ENCODE results near the gene POLR3E. TPM values are rescaled to one million over a fixed set of nuclear protein-coding genes. Genes with fewer than 3 reads are reported as not detected.

Gene POLR3E
- total RNA-seq, 1 experiment from 2014 or later: 65.0 TPM

DNA sequence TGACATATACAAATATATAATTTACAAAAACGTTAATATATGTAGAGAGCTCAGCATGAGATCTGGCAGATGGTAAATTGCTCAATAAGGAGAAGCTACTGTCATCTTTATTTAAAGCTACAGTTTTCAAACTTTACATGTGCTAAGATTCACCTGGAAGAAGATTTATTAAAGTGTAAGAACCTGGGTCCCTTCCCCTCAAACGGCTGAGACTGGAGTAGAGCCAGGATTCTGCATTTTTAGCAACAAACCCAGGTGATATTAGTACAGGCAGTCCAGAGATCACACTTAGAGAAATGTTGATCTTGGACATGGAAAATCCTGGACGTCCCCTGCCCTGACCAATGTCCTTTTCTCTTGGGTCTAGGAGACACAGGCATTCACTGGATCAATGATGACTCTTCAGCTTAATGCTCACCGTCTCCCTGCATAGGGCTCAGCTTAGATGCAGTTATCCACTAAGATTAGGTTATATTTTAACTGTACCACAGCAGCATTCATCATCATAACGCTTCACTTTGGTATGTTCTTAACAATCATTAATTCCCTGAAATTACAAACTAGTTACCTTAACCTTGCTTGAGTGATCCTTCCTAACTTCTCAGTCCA, 56.8 kb downstream of the POLR3E start:
- Histone ChIP-seq H3K4me1 (ENCODE audit: control insufficient read depth in 1 of 2, insufficient read depth in 2 of 2, low read length in 2 of 2) (peaks cover 26 to 33% of the 10 kb centered on the region in 2 experiments), H3K4me3 (replicated peaks in 1 of 2; ENCODE audit: low read depth in 1 of 2, low read length in 2 of 2) (peak overlapping the region in 1 of 2 experiments; percentile 8; a peak in 1 of 4 replicates), H3K9ac (ENCODE audit: low read length) (peak overlapping the region; percentile 2), H3K9me2 (ENCODE audit: insufficient read depth) (no peaks in the 10 kb centered on the region), H2AFZ (ENCODE audit: low read depth, low read length, poor library complexity, severe bottlenecking) (no peak overlapping the region), H3K4me2 (ENCODE audit: low read length) (peak overlapping the region; percentile 57), H3K79me2 (ENCODE audit: insufficient read depth, low read length) (peaks cover 78% of the 10 kb centered on the region), H3K9me3 (ENCODE audit: control insufficient read depth in 1 of 2, insufficient read depth in 1 of 2, low read depth in 1 of 2, low read length in 2 of 2) (no peaks in the 10 kb centered on the region), H3K36me3 (ENCODE audit: control insufficient read depth in 1 of 2, insufficient read depth in 2 of 2, low read length in 2 of 2) (peaks cover 5 to 7% of the 10 kb centered on the region in 2 experiments; a peak in 2 of 4 replicates), H4K20me1 (ENCODE audit: insufficient read depth) (peaks cover 12% of the 10 kb centered on the region; the same call in 1 of the 2 replicates), H3K27me3 (ENCODE audit: insufficient read depth, low read length) (no peaks in the 10 kb centered on the region), H3K27ac (ENCODE audit: low read depth, low read length) (peak overlapping the region; percentile 54; the same call in 1 of the 2 replicates)
- CTCF ChIA-PET: no interaction called here
- intact Hi-C loops (cut with micrococcal nuclease): no loop called here
- no peak for DNase-seq (ENCODE audit: low read depth, low spot score)
- POLR2A ChIA-PET: no interaction called here
- ATAC-seq: peak; percentile 35
- RAD21 ChIA-PET (ENCODE audit: low non-redundant PET in 1 of 2, low total read pairs in 2 of 2, uncharacterized antibody in 2 of 2, unreplicated experiment in 2 of 2): interaction anchor here in 1 of 2 experiments (0.8 kb wide), 1 partner anchor 16 kb away, joined by 3 read pairs; no protein-coding TSS in a partner anchor
- TF ChIP-seq, protein P1, sequence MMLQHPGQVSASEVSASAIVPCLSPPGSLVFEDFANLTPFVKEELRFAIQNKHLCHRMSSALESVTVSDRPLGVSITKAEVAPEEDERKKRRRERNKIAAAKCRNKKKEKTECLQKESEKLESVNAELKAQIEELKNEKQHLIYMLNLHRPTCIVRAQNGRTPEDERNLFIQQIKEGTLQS (IDR thresholded peaks at IDR 0.05): no peak
- TF ChIP-seq ELF1 (IDR thresholded peaks at IDR 0.05; ENCODE audit: borderline replicate concordance, low read depth): no peak
- no peak for TF ChIP-seq YY1 (IDR thresholded peaks at IDR 0.05; ENCODE audit: extremely low read depth, insufficient replicate concordance, low read depth, low read length)
- TF ChIP-seq CBX3 (IDR thresholded peaks at IDR 0.05; ENCODE audit: low read depth): no peak
- TF ChIP-seq SIN3A (IDR thresholded peaks at IDR 0.05; ENCODE audit: low read depth): no peak
- no peak for TF ChIP-seq EZH2phosphoT487 (IDR thresholded peaks at IDR 0.05; ENCODE audit: borderline replicate concordance)
- no peak for TF ChIP-seq SRF (IDR thresholded peaks at IDR 0.05; ENCODE audit: low read depth)
- no peak for TF ChIP-seq EGR1 (IDR thresholded peaks at IDR 0.05; ENCODE audit: low read depth)
- TF ChIP-seq, protein P2, sequence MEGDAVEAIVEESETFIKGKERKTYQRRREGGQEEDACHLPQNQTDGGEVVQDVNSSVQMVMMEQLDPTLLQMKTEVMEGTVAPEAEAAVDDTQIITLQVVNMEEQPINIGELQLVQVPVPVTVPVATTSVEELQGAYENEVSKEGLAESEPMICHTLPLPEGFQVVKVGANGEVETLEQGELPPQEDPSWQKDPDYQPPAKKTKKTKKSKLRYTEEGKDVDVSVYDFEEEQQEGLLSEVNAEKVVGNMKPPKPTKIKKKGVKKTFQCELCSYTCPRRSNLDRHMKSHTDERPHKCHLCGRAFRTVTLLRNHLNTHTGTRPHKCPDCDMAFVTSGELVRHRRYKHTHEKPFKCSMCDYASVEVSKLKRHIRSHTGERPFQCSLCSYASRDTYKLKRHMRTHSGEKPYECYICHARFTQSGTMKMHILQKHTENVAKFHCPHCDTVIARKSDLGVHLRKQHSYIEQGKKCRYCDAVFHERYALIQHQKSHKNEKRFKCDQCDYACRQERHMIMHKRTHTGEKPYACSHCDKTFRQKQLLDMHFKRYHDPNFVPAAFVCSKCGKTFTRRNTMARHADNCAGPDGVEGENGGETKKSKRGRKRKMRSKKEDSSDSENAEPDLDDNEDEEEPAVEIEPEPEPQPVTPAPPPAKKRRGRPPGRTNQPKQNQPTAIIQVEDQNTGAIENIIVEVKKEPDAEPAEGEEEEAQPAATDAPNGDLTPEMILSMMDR (IDR thresholded peaks at IDR 0.05 in 2 of 3, conservative IDR thresholded peaks at IDR 0.05 in 1 of 3; ENCODE audit: borderline replicate concordance in 1 of 3, insufficient read depth in 1 of 3, low read depth in 2 of 3, low read length in 2 of 3): no peak
- no peak; the same call in 1 of the 2 replicates for TF ChIP-seq FOSL1 (IDR thresholded peaks at IDR 0.05; ENCODE audit: low read depth)
- TF ChIP-seq ZFX (IDR thresholded peaks at IDR 0.05): no peak
- no peak for TF ChIP-seq EZH2 (IDR thresholded peaks at IDR 0.05)
- TF ChIP-seq TCF7L2 (IDR thresholded peaks at IDR 0.05; ENCODE audit: borderline replicate concordance, extremely low read depth, insufficient read depth, insufficient read length): no peak
- TF ChIP-seq, protein P3, sequence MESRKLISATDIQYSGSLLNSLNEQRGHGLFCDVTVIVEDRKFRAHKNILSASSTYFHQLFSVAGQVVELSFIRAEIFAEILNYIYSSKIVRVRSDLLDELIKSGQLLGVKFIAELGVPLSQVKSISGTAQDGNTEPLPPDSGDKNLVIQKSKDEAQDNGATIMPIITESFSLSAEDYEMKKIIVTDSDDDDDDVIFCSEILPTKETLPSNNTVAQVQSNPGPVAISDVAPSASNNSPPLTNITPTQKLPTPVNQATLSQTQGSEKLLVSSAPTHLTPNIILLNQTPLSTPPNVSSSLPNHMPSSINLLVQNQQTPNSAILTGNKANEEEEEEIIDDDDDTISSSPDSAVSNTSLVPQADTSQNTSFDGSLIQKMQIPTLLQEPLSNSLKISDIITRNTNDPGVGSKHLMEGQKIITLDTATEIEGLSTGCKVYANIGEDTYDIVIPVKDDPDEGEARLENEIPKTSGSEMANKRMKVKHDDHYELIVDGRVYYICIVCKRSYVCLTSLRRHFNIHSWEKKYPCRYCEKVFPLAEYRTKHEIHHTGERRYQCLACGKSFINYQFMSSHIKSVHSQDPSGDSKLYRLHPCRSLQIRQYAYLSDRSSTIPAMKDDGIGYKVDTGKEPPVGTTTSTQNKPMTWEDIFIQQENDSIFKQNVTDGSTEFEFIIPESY (IDR thresholded peaks at IDR 0.05; ENCODE audit: extremely low read depth, insufficient replicate concordance, low read length): no peak
- TF ChIP-seq CEBPB (IDR thresholded peaks at IDR 0.05; ENCODE audit: low read depth): no peak
- no peak for TF ChIP-seq JUND (IDR thresholded peaks at IDR 0.05)
- no peak for TF ChIP-seq POLR2AphosphoS5 (IDR thresholded peaks at IDR 0.05; ENCODE audit: low read depth, low read length)
- BruUV-seq (replicated peaks): no TSS peak
